Measurements from ENCODE around the gene NUBPL.
"Not testable (repeated sequence)": the region's sequence is repeated elsewhere in the genome, so short reads cannot be mapped to it uniquely, and the experiment has no call there.

Gene NUBPL

DNA sequence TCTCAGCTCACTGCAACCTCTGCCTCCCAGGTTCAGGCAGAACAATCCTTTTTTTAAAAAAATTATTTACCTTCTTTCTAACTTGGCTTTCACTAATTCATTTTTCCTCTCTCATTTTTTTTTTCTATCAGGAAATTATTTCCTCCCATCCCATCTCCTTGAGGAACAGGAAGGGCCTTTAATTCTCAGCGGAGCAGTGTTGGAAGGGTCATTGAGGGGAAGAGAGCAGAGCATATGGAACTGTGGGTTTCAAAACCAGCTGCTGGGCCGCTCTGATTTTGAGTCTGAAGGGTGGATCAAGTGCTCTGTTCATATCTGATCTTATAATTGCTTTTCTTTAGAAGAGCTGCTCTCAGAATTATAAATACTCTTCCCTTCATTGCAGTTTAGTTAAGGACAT lies 29.0 kb downstream of the NUBPL start:
- no peak for TF ChIP-seq CTCF (IDR thresholded peaks at IDR 0.05; ENCODE audit: low read depth, low read length)
- H3K4me3 ChIP-seq (ENCODE audit: low read depth, low read length): no peak overlapping the region

GRCh38 chr14:31592122-31592521 lies 30.9 kb downstream of the NUBPL start:
- no peak overlapping the region for H3K4me3 ChIP-seq (ENCODE audit: low read depth, low read length)
- TF ChIP-seq CTCF (IDR thresholded peaks at IDR 0.05; ENCODE audit: low read depth, low read length): no peak

DNA sequence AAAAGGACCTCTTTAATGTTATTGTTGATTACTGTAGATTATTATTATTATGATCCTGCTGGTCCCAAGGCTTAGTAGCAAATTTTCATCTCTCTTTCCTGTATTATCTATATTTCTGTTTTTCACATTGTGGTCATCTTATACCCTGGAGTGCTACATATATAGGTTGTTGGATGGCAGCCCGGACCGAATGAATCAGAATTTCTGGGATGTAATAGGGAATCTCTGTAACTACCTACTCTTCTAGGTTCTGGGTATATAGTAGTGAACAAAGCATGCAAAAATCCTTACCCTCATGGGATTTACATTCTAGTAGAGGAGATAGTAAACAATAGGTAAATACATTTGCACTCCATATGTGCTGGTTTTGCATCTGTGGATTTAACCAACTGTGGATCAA lies 31.4 kb downstream of the NUBPL start:
- no peak for TF ChIP-seq CTCF (IDR thresholded peaks at IDR 0.05; ENCODE audit: low read depth, low read length)
- H3K4me3 ChIP-seq (ENCODE audit: low read depth, low read length): no peak overlapping the region

DNA sequence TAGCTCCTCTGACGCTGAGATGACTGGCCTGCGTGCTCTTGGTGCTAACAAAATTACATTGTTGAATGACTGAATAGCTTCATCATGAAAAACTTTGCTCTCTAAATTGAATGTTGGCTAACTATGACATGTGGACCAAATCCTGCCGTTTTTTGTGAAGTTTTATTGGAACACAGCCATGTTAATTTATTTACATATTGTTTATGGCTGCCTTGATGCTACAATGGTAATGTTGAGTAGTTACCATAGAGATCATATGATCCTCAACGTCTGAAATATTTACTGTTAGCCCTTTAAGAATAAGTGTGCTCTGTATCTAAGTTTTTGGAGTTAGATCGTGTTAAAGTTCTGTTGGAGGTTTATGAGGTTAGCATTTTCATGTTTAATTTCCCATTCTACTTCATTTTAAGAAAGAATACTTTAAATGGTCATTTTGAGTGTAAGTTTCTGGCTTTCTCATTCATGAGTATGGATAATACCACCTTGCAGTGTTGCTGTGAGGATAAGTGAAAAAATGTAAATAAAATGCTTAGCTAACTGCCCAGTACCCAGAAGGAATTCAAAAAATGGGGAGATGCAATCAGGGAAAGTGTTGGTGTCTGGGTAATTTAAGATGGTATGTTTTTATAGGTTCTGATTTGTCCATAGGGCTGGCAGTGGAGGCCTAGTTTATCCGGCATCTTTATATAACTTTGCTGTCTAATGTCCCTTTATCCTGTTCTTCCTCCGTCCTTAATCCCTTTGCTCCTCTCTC lies 35.3 kb downstream of the NUBPL start:
- H3K4me3 ChIP-seq (ENCODE audit: low read depth, low read length): no peak overlapping the region
- no peak for TF ChIP-seq CTCF (IDR thresholded peaks at IDR 0.05; ENCODE audit: low read depth, low read length)

DNA sequence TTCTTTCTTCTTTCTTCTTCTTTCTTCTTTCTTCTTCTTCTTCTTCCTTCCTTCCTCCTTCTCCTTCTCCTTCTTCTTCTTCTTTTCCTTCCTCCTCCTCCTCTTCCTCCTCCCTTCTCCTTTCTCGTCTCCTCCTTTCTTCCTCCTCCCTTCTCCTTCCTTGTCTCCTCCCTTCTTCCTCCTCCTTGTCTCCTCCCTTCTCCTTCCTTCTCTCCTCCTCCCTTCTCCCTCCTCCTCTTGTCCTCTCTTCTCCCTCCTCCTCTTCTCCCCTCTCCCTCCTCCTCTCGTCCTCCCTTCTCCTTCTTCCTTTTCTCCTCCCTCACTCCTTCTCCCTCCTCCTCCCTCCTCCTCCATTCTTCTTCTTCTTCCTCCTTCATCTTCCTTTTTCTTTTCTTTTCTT lies 44.5 kb downstream of the NUBPL start:
- no peak overlapping the region for H3K4me3 ChIP-seq (ENCODE audit: low read depth, low read length)
- TF ChIP-seq CTCF (IDR thresholded peaks at IDR 0.05; ENCODE audit: low read depth, low read length): no peak

GRCh38 chr14:31611778-31612433 lies 50.7 kb downstream of the NUBPL start:
- TF ChIP-seq CTCF (IDR thresholded peaks at IDR 0.05; ENCODE audit: low read depth, low read length): no peak
- no peak overlapping the region for H3K4me3 ChIP-seq (ENCODE audit: low read depth, low read length)

GRCh38 chr14:31613188-31613587 lies 52.0 kb downstream of the NUBPL start:
- H3K4me3 ChIP-seq (ENCODE audit: low read depth, low read length): no peak overlapping the region
- no peak for TF ChIP-seq CTCF (IDR thresholded peaks at IDR 0.05; ENCODE audit: low read depth, low read length)

- H3K4me3 ChIP-seq (ENCODE audit: low read depth, low read length): not testable (repeated sequence)
Measured at GRCh38 chr14:31618884-31619283, 57.7 kb downstream of the NUBPL start.
